WTC11 (cell line): ENCODE data around the gene PRSS56. TPM values are rescaled to one million over a fixed set of nuclear protein-coding genes. Genes with fewer than 3 reads are reported as not detected.

Source experiments
- ATAC-seq: fragments of 200-7000 bp; cut with Tn5 transposase; 2 replicates; pipeline ENCODE4 v1.10.0; 2021; ENCODE audit warnings: mild to moderate bottlenecking, moderate library complexity
- CTCF ChIA-PET: fragments of 300-600 bp; sonication (Branson Sonifier 250); formaldehyde crosslinking; loops from one replicate; lab custom pipeline; 2021; ENCODE audit warnings: antibody characterized with exemption; lab: Charles Lee
- POLR2A ChIA-PET: fragments of 350-600 bp; sonication (Branson Sonifier 250); formaldehyde crosslinking; loops from one replicate; lab custom pipeline; 2021; ENCODE audit warnings: antibody characterized with exemption; lab: Charles Lee
- DNase-seq: peaks from one replicate; pipeline ENCODE4 v3.0.0; 2021; ENCODE audit warnings: low spot score
- H3K27ac Mint-ChIP-seq: 2 replicates; pipeline ENCODE4 v1.8.0; 2021; ENCODE audit warnings: mixed read lengths
- H3K27me3 Mint-ChIP-seq: 2 replicates; pipeline ENCODE4 v1.8.0; 2021; ENCODE audit warnings: low read depth, mild to moderate bottlenecking, moderate library complexity, mixed read lengths
- H3K36me3 Mint-ChIP-seq: 2 replicates; pipeline ENCODE4 v1.8.0; 2021; ENCODE audit warnings: mixed read lengths
- H3K4me1 Mint-ChIP-seq: 2 replicates; pipeline ENCODE4 v1.8.0; 2022; ENCODE audit warnings: mixed read lengths
- H3K4me3 Mint-ChIP-seq: 2 replicates; pipeline ENCODE4 v1.8.0; 2021; ENCODE audit warnings: mild to moderate bottlenecking, moderate library complexity, mixed read lengths
- H3K9me3 Mint-ChIP-seq: 2 replicates; pipeline ENCODE4 v1.8.0; 2021; ENCODE audit warnings: mixed read lengths
- ATF1 ChIP-seq: sonication (generic); formaldehyde crosslinking; IDR thresholded peaks from 2 replicates; pipeline ENCODE4 v1.8.1; 2023; ENCODE audit warnings: mild to moderate bottlenecking, moderate library complexity, missing genetic modification reagents
- EMX1 ChIP-seq: fragments of 250-450 bp; sonication (Bioruptor Pico); IDR thresholded peaks from 2 replicates; pipeline ENCODE4 v1.8.0; 2021; ENCODE audit warnings: mild to moderate bottlenecking
- ESRRA ChIP-seq: sonication (generic); formaldehyde crosslinking; IDR thresholded peaks from 2 replicates; pipeline ENCODE4 v1.8.1; 2022; ENCODE audit warnings: mild to moderate bottlenecking, missing genetic modification reagents, borderline replicate concordance
- FOXJ3 ChIP-seq: sonication (generic); formaldehyde crosslinking; IDR thresholded peaks from 2 replicates; pipeline ENCODE4 v1.9.0; 2021; ENCODE audit warnings: missing genetic modification reagents, mild to moderate bottlenecking, borderline replicate concordance
- GABPB1 ChIP-seq: sonication (generic); formaldehyde crosslinking; IDR thresholded peaks from 2 replicates; pipeline ENCODE4 v1.8.1; 2023; ENCODE audit warnings: mild to moderate bottlenecking, missing genetic modification reagents
- HMGXB4 ChIP-seq: sonication (generic); formaldehyde crosslinking; IDR thresholded peaks from 2 replicates; pipeline ENCODE4 v1.8.1; 2023; ENCODE audit warnings: mild to moderate bottlenecking, moderate library complexity, missing genetic modification reagents
- JAZF1 ChIP-seq: fragments of 250-450 bp; sonication (Bioruptor Pico); IDR thresholded peaks from 2 replicates; pipeline ENCODE4 v1.9.0; 2021; ENCODE audit warnings: moderate library complexity, mild to moderate bottlenecking, inconsistent platforms
- NFE2L1 ChIP-seq: sonication (generic); formaldehyde crosslinking; IDR thresholded peaks from 2 replicates; pipeline ENCODE4 v1.8.1; 2023; ENCODE audit warnings: missing genetic modification reagents
- NR2C2 ChIP-seq: sonication (generic); formaldehyde crosslinking; IDR thresholded peaks from 2 replicates; pipeline ENCODE4 v1.8.0; 2022; ENCODE audit warnings: mild to moderate bottlenecking, missing genetic modification reagents
- RORB ChIP-seq: fragments of 250-450 bp; sonication (Bioruptor Pico); IDR thresholded peaks from 2 replicates; pipeline ENCODE4 v1.9.0; 2021; ENCODE audit warnings: mild to moderate bottlenecking
- SMAD3 ChIP-seq: sonication (generic); formaldehyde crosslinking; IDR thresholded peaks from 2 replicates; pipeline ENCODE4 v1.8.0; 2022; ENCODE audit warnings: missing genetic modification reagents, mild to moderate bottlenecking, borderline replicate concordance
- SMAD4 ChIP-seq: sonication (generic); formaldehyde crosslinking; IDR thresholded peaks from 2 replicates; pipeline ENCODE4 v1.8.0; 2022; ENCODE audit warnings: mild to moderate bottlenecking, missing genetic modification reagents
- TEAD4 ChIP-seq: sonication (generic); formaldehyde crosslinking; IDR thresholded peaks from 2 replicates; pipeline ENCODE4 v1.8.0; 2022; ENCODE audit warnings: mild to moderate bottlenecking, missing genetic modification reagents
- ZNF232 ChIP-seq: sonication (generic); formaldehyde crosslinking; IDR thresholded peaks from 2 replicates; pipeline ENCODE4 v1.8.0; 2022; ENCODE audit warnings: mild to moderate bottlenecking, missing genetic modification reagents
- ZNF263 ChIP-seq: sonication (generic); formaldehyde crosslinking; IDR thresholded peaks from 2 replicates; pipeline ENCODE4 v1.8.1; 2022; ENCODE audit warnings: low read depth, mild to moderate bottlenecking, moderate library complexity, missing genetic modification reagents
- ZNF416 ChIP-seq: fragments of 250-450 bp; sonication (Bioruptor Pico); IDR thresholded peaks from 2 replicates; pipeline ENCODE4 v1.9.0; 2021; ENCODE audit warnings: mild to moderate bottlenecking, inconsistent platforms
- ZNF512 ChIP-seq: sonication (generic); formaldehyde crosslinking; IDR thresholded peaks from 2 replicates; pipeline ENCODE4 v1.8.1; 2022; ENCODE audit warnings: missing genetic modification reagents, borderline replicate concordance
- total RNA-seq: library from RNA; stranded (reverse); gene quantifications from 3 replicates; pipeline ENCODE4 v1.2.3, GENCODE V29; 2021
- TF ChIP-seq, protein P1 (sequence below): sonication (generic); formaldehyde crosslinking; conservative IDR thresholded peaks from 2 replicates; pipeline ENCODE4 v1.8.1; 2023; ENCODE audit warnings: mild to moderate bottlenecking, low read depth, missing genetic modification reagents, moderate library complexity
- TF ChIP-seq, protein P2 (sequence below): fragments of 250-450 bp; sonication (Bioruptor Pico); IDR thresholded peaks from 2 replicates; pipeline ENCODE4 v2.1.2; 2022; ENCODE audit warnings: mild to moderate bottlenecking, moderate library complexity

PRSS56 gene
- total RNA-seq, 1 experiment from 2014 or later: not detected

- TF ChIP-seq RORB (CRISPR knock-in tag) (no peak), FOXJ3 (no peak)
Measured at GRCh38 chr2:232487385-232488096, 32.6 kb upstream of the PRSS56 start, which contains the start of gene ECEL1 (continued).

- Mint-ChIP-seq H3K27ac (no peak overlapping the region), H3K4me1 (peaks cover 23% of the 10 kb centered on the region)
- ChIA-PET POLR2A (no interaction called here), CTCF (interaction anchor here (0.6 to 2.0 kb wide), 7 partner anchors 14 to 121 kb away, joined by 3 to 10 read pairs (median 5); partner anchors contain the start of gene PRSS56)
- TF ChIP-seq, protein P1, sequence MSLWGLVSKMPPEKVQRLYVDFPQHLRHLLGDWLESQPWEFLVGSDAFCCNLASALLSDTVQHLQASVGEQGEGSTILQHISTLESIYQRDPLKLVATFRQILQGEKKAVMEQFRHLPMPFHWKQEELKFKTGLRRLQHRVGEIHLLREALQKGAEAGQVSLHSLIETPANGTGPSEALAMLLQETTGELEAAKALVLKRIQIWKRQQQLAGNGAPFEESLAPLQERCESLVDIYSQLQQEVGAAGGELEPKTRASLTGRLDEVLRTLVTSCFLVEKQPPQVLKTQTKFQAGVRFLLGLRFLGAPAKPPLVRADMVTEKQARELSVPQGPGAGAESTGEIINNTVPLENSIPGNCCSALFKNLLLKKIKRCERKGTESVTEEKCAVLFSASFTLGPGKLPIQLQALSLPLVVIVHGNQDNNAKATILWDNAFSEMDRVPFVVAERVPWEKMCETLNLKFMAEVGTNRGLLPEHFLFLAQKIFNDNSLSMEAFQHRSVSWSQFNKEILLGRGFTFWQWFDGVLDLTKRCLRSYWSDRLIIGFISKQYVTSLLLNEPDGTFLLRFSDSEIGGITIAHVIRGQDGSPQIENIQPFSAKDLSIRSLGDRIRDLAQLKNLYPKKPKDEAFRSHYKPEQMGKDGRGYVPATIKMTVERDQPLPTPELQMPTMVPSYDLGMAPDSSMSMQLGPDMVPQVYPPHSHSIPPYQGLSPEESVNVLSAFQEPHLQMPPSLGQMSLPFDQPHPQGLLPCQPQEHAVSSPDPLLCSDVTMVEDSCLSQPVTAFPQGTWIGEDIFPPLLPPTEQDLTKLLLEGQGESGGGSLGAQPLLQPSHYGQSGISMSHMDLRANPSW (CRISPR knock-in tag): no peak
- no peak for TF ChIP-seq NFE2L1 (CRISPR knock-in tag)
- no peak for TF ChIP-seq ZNF416
- TF ChIP-seq, all 79 proteins: peak for 0
- H3K9me3 Mint-ChIP-seq: no peaks in the 10 kb centered on the region
- peak overlapping the region; percentile 67 for H3K4me3 Mint-ChIP-seq
- peak; percentile 55 for ATAC-seq
- H3K36me3 Mint-ChIP-seq: no peaks in the 10 kb centered on the region
- peaks cover 66% of the 10 kb centered on the region for H3K27me3 Mint-ChIP-seq
- peak; percentile 61 for DNase-seq
Measured at GRCh38 chr2:232488097-232488711, 32.0 kb upstream of the PRSS56 start.

DNA sequence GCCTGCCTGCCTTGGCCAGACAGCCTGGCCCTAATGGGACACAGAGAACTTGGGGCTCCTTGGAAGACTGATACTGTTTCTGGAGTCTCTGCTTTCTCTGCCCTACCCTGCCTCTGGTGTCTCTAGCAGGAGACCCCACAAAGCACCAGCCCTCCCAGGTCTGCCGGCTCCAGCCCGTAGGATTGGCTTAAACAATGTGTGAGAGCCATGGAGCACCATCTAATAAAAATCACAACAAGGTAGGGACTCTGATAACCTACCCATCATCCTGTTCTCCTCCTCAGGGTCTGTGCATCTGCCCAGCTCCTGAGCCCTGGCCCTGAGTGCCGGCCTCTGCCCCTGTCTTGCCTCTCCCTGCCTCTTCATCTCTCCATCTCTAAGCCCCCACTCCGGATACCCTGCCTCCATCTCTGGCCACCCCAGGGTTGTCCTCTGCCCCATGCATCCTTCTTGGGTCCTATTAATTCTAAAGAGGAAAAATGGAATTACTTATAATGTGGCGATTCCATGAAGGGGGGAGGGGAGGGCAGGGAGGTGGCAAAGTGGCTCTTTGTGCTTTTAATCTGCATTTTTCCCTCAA, 31.4 kb upstream of the PRSS56 start:
- Mint-ChIP-seq H3K4me1 (peaks cover 26% of the 10 kb centered on the region), H3K27ac (no peak overlapping the region), H3K9me3 (no peaks in the 10 kb centered on the region), H3K4me3 (0 out of 2 replicates have a peak overlapping the region, but pooled peaks have one; percentile 31), H3K27me3 (peaks cover 60% of the 10 kb centered on the region), H3K36me3 (no peaks in the 10 kb centered on the region)
- TF ChIP-seq NR2C2 (CRISPR knock-in tag): no peak
- TF ChIP-seq GABPB1: no peak
- TF ChIP-seq RORB (CRISPR knock-in tag): no peak
- no peak for TF ChIP-seq FOXJ3
- no peak for TF ChIP-seq ZNF512
- no peak for TF ChIP-seq ATF1 (CRISPR knock-in tag)
- TF ChIP-seq ZNF263 (CRISPR knock-in tag): no peak
- TF ChIP-seq ESRRA (CRISPR knock-in tag): no peak
- TF ChIP-seq SMAD4: no peak
- TF ChIP-seq JAZF1: no peak
- TF ChIP-seq ZNF232 (CRISPR knock-in tag): no peak
- TF ChIP-seq, protein P2, sequence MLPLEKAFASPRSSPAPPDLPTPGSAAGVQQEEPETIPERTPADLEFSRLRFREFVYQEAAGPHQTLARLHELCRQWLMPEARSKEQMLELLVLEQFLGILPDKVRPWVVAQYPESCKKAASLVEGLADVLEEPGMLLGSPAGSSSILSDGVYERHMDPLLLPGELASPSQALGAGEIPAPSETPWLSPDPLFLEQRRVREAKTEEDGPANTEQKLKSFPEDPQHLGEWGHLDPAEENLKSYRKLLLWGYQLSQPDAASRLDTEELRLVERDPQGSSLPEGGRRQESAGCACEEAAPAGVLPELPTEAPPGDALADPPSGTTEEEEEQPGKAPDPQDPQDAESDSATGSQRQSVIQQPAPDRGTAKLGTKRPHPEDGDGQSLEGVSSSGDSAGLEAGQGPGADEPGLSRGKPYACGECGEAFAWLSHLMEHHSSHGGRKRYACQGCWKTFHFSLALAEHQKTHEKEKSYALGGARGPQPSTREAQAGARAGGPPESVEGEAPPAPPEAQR: no peak
- TF ChIP-seq EMX1 (CRISPR knock-in tag): no peak
- TF ChIP-seq SMAD3 (CRISPR knock-in tag): no peak
- TF ChIP-seq TEAD4: no peak
- no peak for TF ChIP-seq NFE2L1 (CRISPR knock-in tag)
- no peak for TF ChIP-seq HMGXB4 (CRISPR knock-in tag)
- DNase-seq (no peak), ATAC-seq (no peak)
- CTCF ChIA-PET: interaction anchor here (0.6 to 2.6 kb wide), 5 partner anchors 15 to 122 kb away, joined by 3 to 14 read pairs (median 5); no protein-coding TSS in a partner anchor
- POLR2A ChIA-PET: no interaction called here
